Tibial nerve (tissue), 4 donors: ENCODE measurements around the gene ST3GAL4. TPM values are rescaled to one million over a fixed set of nuclear protein-coding genes. Genes with fewer than 3 reads are reported as not detected.
A peak's percentile ranks its signal among the peaks of the same experiment; 100 is the strongest.
"Not testable (repeated sequence)": the region's sequence is repeated elsewhere in the genome, so short reads cannot be mapped to it uniquely, and the experiment has no call there.

Source experiments
- DNase-seq, 2 donors: peaks; one replicate each; pipeline ENCODE4 v3.0.0-alpha.2; 2019; ENCODE audit warnings: low spot score in 2 of 2
- H3K27ac ChIP-seq, 4 donors: fragments of 200-600 bp; sonication (generic) in 3 of 4; one replicate each; pipeline ENCODE4 v1.5.1; 2017 to 2019; ENCODE audit warnings: mild to moderate bottlenecking in 1 of 4
- H3K27me3 ChIP-seq, 2 donors: fragments of 200-600 bp; sonication (generic) in 1 of 2; one replicate each; pipeline versions ENCODE4 v1.5.1 to v1.6.0; 2017 to 2019
- H3K36me3 ChIP-seq, 3 donors: fragments of 200-600 bp; sonication (generic); one replicate each; pipeline ENCODE4 v1.5.1; 2018 to 2019
- H3K4me1 ChIP-seq, 4 donors: fragments of 200-600 bp; sonication (generic) in 3 of 4; one replicate each; pipeline ENCODE4 v1.5.1; 2017 to 2019
- H3K4me3 ChIP-seq, 4 donors: fragments of 200-600 bp; sonication (generic) in 3 of 4; one replicate each; pipeline ENCODE4 v1.5.1; 2017 to 2019; ENCODE audit warnings: mild to moderate bottlenecking in 1 of 4, moderate library complexity in 1 of 4
- H3K9me3 ChIP-seq, 4 donors: fragments of 200-600 bp; sonication (generic) in 3 of 4; one replicate each; pipeline ENCODE4 v1.5.1; 2017 to 2019
- EP300 ChIP-seq, 2 donors: sonication (generic); formaldehyde crosslinking; IDR thresholded peaks; one replicate each; pipeline ENCODE4 v1.6.1; 2017; ENCODE audit warnings: antibody characterized with exemption in 2 of 2, mild to moderate bottlenecking in 1 of 2
- POLR2A ChIP-seq, 2 donors: fragments of 450-650 bp; IDR thresholded peaks; one replicate each; pipeline ENCODE4 v1.6.1; 2017; ENCODE audit warnings: antibody characterized with exemption in 2 of 2, mild to moderate bottlenecking in 2 of 2, moderate library complexity in 2 of 2
- WGBS, 2 donors: methylation state at CpG; one replicate each; pipeline ENCODE4 v1.1.5; 2018; 5-methylcytosine and 5-hydroxymethylcytosine counted together
- total RNA-seq, 4 donors: library from RNA; depleted of rRNA; stranded (reverse); fragments of >200 nt; gene quantifications; one replicate each; pipeline ENCODE4 v1.1.0, GENCODE V29; 2016
- TF ChIP-seq, protein P1 (sequence below), 5 experiments: fragments of 200-600 bp in 3 of 5; fragments of 450-650 bp in 2 of 5; sonication (generic) in 3 of 5; IDR thresholded peaks; one replicate each; pipeline ENCODE4 v1.5.1; 2016 to 2019; ENCODE audit warnings: antibody characterized with exemption in 5 of 5, mild to moderate bottlenecking in 3 of 5, moderate library complexity in 2 of 5

ST3GAL4 gene
- total RNA-seq, 4 donors from 2014 or later: 68.1 to 162 (median 122) TPM

DNA sequence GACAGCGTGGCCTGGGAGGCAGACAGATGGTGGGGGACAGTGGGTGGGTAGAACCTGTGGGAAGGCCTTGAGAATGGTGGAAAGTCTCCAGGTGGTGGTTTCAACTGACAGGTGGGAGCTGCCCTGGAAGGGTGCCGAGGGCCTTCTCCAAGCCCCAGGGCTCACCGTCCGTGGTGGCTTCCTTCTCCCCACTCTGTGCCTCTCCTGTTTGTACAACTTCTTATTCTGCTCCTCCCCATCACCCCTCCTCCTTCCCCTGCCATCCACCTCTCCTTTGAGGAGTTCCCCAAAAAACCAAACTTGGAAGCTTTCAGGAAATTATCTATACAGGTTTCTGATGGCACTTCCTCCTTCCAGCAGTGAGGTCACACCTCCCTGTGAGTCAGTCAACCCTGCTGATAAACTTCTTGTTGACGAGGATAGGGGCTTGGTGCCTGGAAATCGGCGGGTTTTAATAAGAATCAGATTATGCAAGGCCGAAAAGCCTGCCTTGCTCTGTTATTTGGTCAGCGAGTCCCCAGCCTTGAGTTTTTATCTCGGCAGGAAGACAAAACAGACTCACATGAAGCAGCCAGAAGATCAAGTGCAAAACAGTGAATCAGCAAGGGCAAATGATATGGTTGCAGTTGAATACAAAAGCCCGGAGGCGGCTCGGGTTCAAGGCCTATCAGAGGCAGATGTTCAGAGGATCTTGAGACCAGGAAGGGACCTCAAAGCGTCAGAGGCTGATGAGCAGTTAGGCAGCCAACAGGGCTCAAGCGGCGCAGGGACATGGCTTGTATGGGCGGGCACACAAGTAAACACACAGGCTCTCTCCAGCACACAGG, 9.5 kb upstream of the ST3GAL4 start:
- DNase-seq: no peak
- no peak overlapping the region for H3K4me3 ChIP-seq
- H3K27ac ChIP-seq: peak overlapping the region; percentile 38 to 74 (median 55)
- H3K27me3 ChIP-seq: no peaks in the 10 kb centered on the region
- WGBS, 2 donors: 55 to 59% methylated on average over 16 to 17 of the region's 17 CpGs
- peaks cover 0 to 59% (median 16%) of the 10 kb centered on the region in 4 donors for H3K4me1 ChIP-seq
- H3K36me3 ChIP-seq: peaks cover 0 to 60% (median 0%) of the 10 kb centered on the region in 3 donors
- TF ChIP-seq, protein P1, sequence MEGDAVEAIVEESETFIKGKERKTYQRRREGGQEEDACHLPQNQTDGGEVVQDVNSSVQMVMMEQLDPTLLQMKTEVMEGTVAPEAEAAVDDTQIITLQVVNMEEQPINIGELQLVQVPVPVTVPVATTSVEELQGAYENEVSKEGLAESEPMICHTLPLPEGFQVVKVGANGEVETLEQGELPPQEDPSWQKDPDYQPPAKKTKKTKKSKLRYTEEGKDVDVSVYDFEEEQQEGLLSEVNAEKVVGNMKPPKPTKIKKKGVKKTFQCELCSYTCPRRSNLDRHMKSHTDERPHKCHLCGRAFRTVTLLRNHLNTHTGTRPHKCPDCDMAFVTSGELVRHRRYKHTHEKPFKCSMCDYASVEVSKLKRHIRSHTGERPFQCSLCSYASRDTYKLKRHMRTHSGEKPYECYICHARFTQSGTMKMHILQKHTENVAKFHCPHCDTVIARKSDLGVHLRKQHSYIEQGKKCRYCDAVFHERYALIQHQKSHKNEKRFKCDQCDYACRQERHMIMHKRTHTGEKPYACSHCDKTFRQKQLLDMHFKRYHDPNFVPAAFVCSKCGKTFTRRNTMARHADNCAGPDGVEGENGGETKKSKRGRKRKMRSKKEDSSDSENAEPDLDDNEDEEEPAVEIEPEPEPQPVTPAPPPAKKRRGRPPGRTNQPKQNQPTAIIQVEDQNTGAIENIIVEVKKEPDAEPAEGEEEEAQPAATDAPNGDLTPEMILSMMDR (IDR thresholded peaks at IDR 0.05): no peak
- peak in 1 of 2 donors; percentile 28 for TF ChIP-seq EP300 (IDR thresholded peaks at IDR 0.05)
- H3K9me3 ChIP-seq: no peaks in the 10 kb centered on the region

DNA sequence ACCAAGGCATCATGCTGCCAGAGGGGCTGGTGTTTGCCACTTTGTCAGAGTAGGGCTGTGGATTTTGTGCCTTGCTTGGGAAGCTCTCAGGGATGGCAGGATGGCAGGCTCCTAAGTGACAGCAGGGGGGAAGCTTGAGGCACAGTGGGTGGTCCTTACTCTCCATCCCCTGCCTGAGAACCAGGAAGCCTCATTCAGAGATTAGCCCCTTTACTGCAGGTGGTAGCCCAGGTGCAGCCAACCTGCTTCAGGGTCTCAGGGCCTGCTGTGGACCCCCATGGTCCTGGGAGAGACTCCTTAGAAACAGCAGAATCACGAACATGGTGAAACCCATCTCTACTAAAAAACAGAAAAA, 8.9 kb upstream of the ST3GAL4 start:
- Histone ChIP-seq H3K4me3 (no peak overlapping the region), H3K27me3 (no peaks in the 10 kb centered on the region), H3K27ac (peak overlapping the region; percentile 38 to 74 (median 55)), H3K9me3 (no peaks in the 10 kb centered on the region), H3K4me1 (peaks cover 0 to 59% (median 12%) of the 10 kb centered on the region in 4 donors), H3K36me3 (peaks cover 0 to 60% (median 0%) of the 10 kb centered on the region in 3 donors)
- TF ChIP-seq, protein P1 (IDR thresholded peaks at IDR 0.05): no peak
- TF ChIP-seq EP300 (IDR thresholded peaks at IDR 0.05) (no peak), POLR2A (IDR thresholded peaks at IDR 0.05) (no peak)
- WGBS, 2 donors: 70 to 87% methylated on average over 1 of the region's 1 CpG
- no peak for DNase-seq

DNA sequence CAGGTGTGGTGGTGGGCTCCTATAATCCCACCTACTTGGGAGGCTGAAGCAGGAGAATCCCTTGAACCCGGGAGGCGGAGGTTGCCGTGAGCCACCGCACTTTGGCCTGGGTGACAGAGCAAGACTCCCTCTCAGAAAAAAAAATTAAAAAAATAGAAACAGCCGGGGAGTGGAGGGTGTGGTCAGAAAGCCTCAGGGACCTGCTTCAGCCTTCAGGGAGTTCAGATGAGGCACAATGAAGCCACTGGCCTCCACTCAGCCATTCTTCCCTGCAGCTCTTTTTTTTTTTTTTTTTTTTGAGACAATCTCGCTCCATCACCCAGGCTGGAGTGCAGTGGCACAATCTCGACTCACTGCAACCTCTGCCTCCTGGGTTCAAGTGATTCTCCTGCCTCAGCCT, 8.5 kb upstream of the ST3GAL4 start:
- H3K36me3 ChIP-seq: peaks cover 0 to 59% (median 0%) of the 10 kb centered on the region in 3 donors
- DNase-seq, H3K4me3 ChIP-seq, H3K27me3 ChIP-seq, H3K9me3 ChIP-seq: not testable (repeated sequence)
- 83% methylated on average over 7 of the region's 7 CpGs for WGBS, 2 donors
- peaks cover 0 to 59% (median 11%) of the 10 kb centered on the region in 4 donors for H3K4me1 ChIP-seq
- H3K27ac ChIP-seq: peak overlapping the region; percentile 38 to 74 (median 55)

DNA sequence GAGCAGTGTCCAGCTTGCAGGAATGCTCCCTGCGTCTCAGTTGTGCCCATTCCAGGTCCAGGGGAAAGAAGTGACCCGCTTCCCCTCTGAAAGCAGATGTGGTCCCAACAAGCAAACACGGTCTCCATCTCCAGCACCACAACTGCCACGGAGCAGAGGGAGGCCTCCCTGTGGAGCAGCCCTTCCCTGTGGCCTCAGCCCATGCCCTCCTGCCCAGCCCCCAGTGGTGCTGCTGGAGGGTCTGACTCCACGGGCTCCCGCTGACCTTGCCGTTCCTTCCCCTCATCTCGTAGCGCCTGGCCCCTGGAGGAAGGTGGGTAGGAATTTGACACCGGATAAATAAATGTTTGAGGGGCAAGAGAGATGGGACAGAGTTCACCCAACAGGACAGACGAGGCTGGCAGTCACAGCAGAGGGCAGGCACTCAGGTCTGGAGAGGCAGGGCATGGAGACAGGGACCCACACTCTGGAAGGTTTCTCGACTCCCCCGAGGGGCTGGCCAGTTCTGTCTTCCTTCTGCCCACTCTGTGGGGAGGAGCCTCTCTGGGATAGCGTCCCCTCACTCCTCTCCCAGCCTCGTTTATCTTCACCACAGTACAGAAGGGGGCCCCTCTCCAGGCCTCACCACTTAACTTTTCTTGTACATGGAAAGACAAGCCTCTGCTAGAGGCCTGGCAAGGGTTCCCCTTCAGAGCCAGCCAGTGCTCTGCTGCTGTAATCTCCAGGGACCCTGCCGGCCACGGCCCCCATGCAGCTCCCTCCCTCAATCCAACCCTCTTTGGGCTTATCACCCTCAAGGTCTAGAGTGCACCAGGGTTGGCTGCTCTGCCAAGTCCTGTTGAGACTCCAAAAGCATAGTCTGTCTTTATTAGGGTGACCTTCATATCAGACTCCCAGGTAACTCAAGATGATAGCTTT, 7.5 kb upstream of the ST3GAL4 start:
- Histone ChIP-seq H3K4me3 (no peak overlapping the region), H3K9me3 (no peaks in the 10 kb centered on the region), H3K36me3 (peaks cover 0 to 51% (median 0%) of the 10 kb centered on the region in 3 donors), H3K4me1 (peaks cover 0 to 67% (median 14%) of the 10 kb centered on the region in 4 donors), H3K27me3 (no peaks in the 10 kb centered on the region), H3K27ac (peak overlapping the region in 2 of 4 donors; percentile 53 to 56)
- no peak for DNase-seq
- TF ChIP-seq EP300 (IDR thresholded peaks at IDR 0.05) (no peak), POLR2A (IDR thresholded peaks at IDR 0.05) (no peak)
- TF ChIP-seq, protein P1 (IDR thresholded peaks at IDR 0.05): no peak
- WGBS, 2 donors: 65 to 76% methylated on average over 14 to 16 of the region's 17 CpGs

DNA sequence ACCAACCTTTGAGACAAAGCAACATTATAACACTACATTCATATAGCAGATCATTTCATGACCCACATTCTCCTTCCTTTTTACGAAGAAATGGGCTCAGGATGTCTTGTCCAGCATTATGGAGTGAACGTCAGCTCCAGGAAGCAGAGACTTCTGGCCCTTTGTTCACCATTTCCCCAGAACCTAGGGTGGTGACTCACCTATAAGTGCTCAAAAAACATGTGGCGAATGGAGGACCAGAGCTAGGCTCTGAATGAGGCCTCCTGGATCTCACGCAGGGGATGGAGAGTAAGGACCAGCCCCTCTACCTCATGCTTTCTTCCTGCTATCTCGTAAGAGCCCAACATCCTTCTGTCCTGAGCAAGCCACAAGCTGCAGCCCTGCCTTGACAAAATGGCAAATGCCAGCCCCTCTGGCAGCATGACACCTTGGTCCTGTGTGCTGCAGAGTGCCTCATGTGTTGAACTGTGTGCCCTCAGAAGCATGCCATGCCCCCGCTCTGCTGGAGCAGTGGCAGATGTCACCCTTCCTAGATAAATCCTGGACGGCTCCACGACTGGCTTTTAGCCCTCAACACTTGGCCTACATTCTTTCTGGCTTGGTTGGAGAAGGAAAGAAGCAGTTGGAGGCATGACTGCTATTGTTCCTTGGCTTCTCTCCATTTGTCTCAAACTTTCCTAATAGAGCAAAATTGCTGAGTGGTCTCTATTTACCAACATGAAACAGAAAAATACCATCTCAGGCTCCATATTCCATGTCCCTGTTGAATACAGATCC, 6.5 kb upstream of the ST3GAL4 start:
- H3K9me3 ChIP-seq: no peaks in the 10 kb centered on the region
- no peaks in the 10 kb centered on the region for H3K27me3 ChIP-seq
- TF ChIP-seq, protein P1 (IDR thresholded peaks at IDR 0.05): no peak
- TF ChIP-seq EP300 (IDR thresholded peaks at IDR 0.05): peak in 1 of 2 donors; percentile 16
- no peak for TF ChIP-seq POLR2A (IDR thresholded peaks at IDR 0.05)
- H3K4me1 ChIP-seq: peaks cover 0 to 77% (median 24%) of the 10 kb centered on the region in 4 donors
- H3K27ac ChIP-seq: peak overlapping the region in 2 of 4 donors; percentile 53 to 56
- 59 to 60% methylated on average over 7 to 8 of the region's 8 CpGs for WGBS, 2 donors
- peaks cover 0 to 41% (median 0%) of the 10 kb centered on the region in 3 donors for H3K36me3 ChIP-seq
- DNase-seq: no peak
- H3K4me3 ChIP-seq: no peak overlapping the region
